Middle frontal gyrus (tissue), 1 donor: ENCODE results near the gene SAV1.

Experiments used
- DNase-seq: peaks from one replicate; pipeline ENCODE4 v3.0.0-alpha.2; 2015; ENCODE audit warnings: low spot score; ENCODE audit errors: extremely low spot score

SAV1 gene

GRCh38 chr14:50610465-50610864, 57.6 kb downstream of the SAV1 start:
- no peak for DNase-seq

GRCh38 chr14:50608302-50608851, 59.7 kb downstream of the SAV1 start:
- DNase-seq, result no peak

GRCh38 chr14:50607761-50608160, 60.3 kb downstream of the SAV1 start:
- no peak for DNase-seq

- DNase-seq, result no peak
Measured at GRCh38 chr14:50607181-50607580, 60.9 kb downstream of the SAV1 start.

DNA sequence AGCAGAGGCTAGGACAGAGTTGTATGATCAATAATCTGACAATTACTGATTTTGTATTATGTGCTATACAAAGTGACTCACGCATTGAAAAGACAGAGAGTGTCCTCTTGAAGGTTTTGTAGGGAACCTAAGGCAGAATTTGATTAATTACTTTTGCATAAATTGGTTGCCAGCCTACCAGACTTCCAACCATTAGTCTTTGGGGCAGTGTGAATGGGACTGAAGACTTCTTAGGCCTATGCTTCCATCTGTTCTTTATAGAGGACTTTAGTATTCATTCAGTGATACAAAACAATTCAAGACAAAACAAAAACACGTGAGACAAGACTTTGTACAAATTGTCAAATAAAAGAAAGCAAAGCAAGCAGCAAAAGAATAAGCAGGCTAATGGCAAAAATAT, 61.6 kb downstream of the SAV1 start:
- no peak for DNase-seq

GRCh38 chr14:50605766-50606165, 62.3 kb downstream of the SAV1 start:
- no peak for DNase-seq

DNA sequence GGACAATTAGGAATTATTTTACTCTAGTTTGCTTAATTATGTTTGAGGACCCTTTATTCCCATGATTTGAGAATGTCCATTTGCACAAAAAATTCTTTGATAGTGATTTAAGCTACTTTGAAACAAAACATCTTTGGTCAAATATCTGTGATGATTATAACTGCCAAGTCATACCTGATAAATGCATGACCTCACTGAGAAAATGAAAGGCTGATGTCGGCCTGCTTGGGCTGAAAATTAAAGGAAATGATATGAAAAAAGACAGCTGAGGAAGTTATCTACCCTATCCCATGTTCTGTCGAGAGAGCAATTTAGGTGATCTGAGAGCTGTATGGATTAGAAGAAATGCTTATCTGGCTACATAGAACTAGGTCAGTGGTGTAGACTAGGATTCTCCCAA, 64.5 kb downstream of the SAV1 start:
- peak; percentile 0 for DNase-seq

DNA sequence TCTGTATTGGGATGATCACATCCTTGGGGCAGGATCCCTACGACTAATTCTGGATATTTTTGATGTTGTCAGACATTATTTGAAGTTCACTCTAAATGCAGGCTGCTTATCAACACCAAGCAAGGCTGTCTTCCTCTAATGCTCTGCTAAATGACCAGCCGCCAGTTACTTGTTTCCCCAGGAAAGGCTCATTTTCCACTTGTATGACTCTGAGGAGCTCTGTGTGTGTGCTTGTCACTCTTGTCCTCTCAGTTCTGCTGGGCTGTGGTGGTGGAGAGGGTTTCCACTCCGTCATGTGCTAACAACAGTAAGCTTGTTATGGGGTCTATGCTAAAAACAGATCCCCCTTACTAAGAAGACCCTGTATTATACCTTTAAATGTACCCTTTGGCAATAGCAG, 66.1 kb downstream of the SAV1 start:
- DNase-seq, result peak; percentile 2

DNA sequence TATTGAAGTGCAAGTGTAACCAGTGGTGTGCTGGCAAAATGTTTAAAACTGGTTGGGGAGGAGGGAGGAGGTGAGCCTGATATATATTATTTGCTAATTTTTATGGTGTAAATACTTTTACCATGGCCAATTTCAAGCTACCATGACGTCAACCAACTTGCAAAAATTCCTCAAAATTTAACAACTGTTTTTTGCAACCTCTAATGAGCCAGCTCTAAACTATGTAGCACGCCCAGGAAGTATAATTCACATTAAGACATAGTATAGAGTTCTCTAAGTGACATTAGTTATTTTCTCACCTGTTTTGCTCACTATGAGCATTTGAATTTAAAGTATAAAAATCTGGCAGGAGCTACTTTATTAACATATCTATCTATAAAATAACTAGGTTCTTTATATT, 66.7 kb downstream of the SAV1 start:
- DNase-seq, result no peak

GRCh38 chr14:50600849-50601248, 67.3 kb downstream of the SAV1 start:
- DNase-seq, result peak; percentile 2

- DNase-seq, result peak; percentile 36
Measured at GRCh38 chr14:50599700-50600444, 68.2 kb downstream of the SAV1 start.

GRCh38 chr14:50598765-50599164, 69.3 kb downstream of the SAV1 start:
- no peak for DNase-seq

DNA sequence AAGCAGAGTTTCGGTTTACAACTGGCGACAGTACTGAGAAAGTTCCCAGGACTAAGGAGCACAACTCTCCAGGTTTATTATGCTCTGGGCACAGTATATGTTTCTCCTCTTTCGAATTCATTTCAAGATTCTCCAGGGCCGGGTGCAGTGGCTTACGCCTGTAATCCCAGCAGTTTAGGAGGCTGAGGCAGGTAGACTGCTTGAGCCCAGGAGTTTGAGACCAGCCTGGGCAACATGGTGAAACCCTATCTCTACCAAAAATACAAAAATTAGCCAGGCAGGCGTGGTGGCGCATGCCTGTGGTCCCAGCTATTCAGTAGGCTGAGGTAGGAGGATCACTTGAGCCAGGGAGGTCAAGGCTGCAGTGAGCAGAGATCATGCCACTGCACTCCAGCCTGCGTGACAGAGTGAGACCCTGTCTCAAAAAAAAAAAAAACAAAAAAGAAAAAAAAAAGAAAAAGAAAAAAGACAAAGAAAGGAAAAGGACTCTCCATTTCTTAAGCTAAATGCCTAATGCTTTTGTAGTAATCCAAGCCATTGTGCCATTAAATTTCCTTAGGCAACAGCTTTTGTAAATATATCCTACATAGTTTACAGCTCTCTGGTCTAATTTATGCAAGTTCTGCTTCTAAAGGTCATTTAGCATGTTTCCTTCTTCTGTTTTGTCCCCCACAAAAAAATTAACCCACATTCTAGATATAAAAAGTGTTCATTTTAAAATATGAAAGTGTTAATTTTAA, 73.4 kb downstream of the SAV1 start:
- no peak for DNase-seq

- no peak for DNase-seq
Measured at GRCh38 chr14:50590464-50590863, 77.6 kb downstream of the SAV1 start.
